ENCODE data around the gene ALAD. TPM values are rescaled to one million over a fixed set of nuclear protein-coding genes. Genes with fewer than 3 reads are reported as not detected.
A peak's percentile ranks its signal among the peaks of the same experiment; 100 is the strongest.

ALAD gene
- total and polyA plus RNA-seq, 2 of the 13 experiments (the other 11 are each of a cell fraction or from before 2014, with no cell fraction given) = 21.8 to 30.1 TPM

DNA sequence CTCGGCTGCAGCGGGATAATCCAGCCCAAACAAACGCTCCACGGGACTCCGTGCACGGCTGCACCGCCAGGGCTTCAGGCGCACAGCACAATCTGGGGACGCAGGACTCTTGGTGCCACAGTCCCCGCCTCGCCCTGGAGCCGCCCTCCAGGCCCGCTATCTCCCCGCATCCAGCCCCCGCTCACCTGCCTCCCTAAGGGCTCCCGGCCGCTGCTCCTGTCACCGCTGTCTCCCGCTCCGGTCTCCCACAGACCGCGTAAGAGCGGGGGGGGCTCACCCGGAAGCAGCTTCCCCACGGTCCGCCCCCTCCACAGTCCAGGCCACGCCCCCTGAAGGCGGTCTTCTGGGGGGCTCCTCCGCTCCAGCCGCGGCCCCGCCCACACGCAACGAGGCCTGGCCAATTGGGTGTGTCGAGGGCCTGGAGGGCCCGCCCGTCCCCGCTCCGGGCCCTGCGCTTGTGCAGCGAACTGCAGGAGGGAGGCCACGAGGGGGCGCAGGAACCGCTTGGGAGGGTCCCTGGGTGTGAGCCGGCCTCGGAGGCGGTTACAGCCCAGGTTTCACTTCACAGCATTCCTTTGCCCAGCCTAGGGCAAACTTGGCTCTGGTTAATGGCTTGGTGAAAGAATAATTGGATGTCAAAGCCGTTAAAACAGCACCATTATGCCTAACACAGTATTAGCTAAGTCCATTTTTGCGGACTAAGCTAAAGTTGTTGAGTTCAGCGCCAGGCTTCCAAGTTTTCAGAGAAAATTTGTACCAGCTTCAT is at the start of gene ALAD (continued):
- TF ChIP-seq SNRNP70 (IDR thresholded peaks at IDR 0.05; ENCODE audit: low read depth, low read length) (no peak), MYPOP (CRISPR knock-in tag; IDR thresholded peaks at IDR 0.05) (peak; percentile 63; the same call in 1 of the 2 replicates), ZNF589 (CRISPR knock-in tag; conservative IDR thresholded peaks at IDR 0.05) (no peak; the same call in 1 of the 2 replicates), BRD4 (CRISPR knock-in tag; IDR thresholded peaks at IDR 0.05) (peak; percentile 71; the same call in 1 of the 2 replicates), CREM (IDR thresholded peaks at IDR 0.05) (no peak), CREM (CRISPR knock-in tag; IDR thresholded peaks at IDR 0.05) (no peak), ZSCAN31 (CRISPR knock-in tag; IDR thresholded peaks at IDR 0.05; ENCODE audit: low read depth) (0 out of 2 replicates have a peak, but pooled peaks have one; percentile 18), ZNF660 (CRISPR knock-in tag; IDR thresholded peaks at IDR 0.05; ENCODE audit: borderline replicate concordance, low read depth) (no peak), MAX (IDR thresholded peaks at IDR 0.05) (peak; percentile 79), ZFAT (CRISPR knock-in tag; conservative IDR thresholded peaks at IDR 0.05) (no peak), ZNF609 (CRISPR knock-in tag; IDR thresholded peaks at IDR 0.05; ENCODE audit: borderline replicate concordance) (no peak), ZBTB2 (CRISPR knock-in tag; IDR thresholded peaks at IDR 0.05; ENCODE audit: low read depth) (0 out of 2 replicates have a peak, but pooled peaks have one; percentile 36), ATRX (CRISPR knock-in tag; IDR thresholded peaks at IDR 0.05; ENCODE audit: borderline replicate concordance) (no peak), NFYC (CRISPR knock-in tag; IDR thresholded peaks at IDR 0.05) (peak; percentile 78), KLF11 (CRISPR knock-in tag; IDR thresholded peaks at IDR 0.05) (peak; percentile 66; the same call in 1 of the 2 replicates), AKNA (CRISPR knock-in tag; IDR thresholded peaks at IDR 0.05; ENCODE audit: borderline replicate concordance) (0 out of 2 replicates have a peak, but pooled peaks have one; percentile 15)

All from HepG2 (cell line).